GM15510 (cell line): ENCODE measurements around the gene PIP4K2A.

Experiments
- POLR2A ChIP-seq: IDR thresholded peaks from 3 replicates; pipeline ENCODE4 v1.6.1; 2011; ENCODE audit warnings: borderline replicate concordance; ENCODE audit not compliant: insufficient read length; ENCODE audit errors: extremely low read depth

Gene PIP4K2A

GRCh38 chr10:22643775-22644174 lies 70.6 kb downstream of the PIP4K2A start:
- TF ChIP-seq POLR2A: no peak

- TF ChIP-seq POLR2A: no peak
Measured at GRCh38 chr10:22643116-22643515, 71.3 kb downstream of the PIP4K2A start.

- no peak for TF ChIP-seq POLR2A
Measured at GRCh38 chr10:22641743-22642142, 72.6 kb downstream of the PIP4K2A start.

DNA sequence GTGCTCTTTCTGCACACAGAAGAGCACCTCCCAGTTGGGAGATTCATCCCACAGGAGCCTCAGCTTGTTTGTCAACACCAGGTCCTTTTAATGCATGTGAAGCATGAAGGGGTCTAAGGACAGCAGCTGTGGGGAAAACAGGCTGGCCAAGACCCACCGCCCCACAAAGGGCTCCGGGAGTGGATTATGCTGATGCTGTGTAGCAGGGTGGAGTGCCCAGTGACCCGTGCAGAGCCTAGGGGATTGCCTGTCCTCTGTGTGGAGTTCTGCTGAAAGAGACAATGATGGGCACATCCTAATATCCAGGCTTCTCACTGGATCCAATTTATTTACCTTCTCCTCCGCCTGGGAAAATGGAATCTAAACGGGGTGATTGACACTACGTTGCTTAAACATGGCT lies 74.0 kb downstream of the PIP4K2A start:
- no peak for TF ChIP-seq POLR2A

GRCh38 chr10:22638863-22639262 lies 75.5 kb downstream of the PIP4K2A start:
- TF ChIP-seq POLR2A: no peak

GRCh38 chr10:22637491-22637890 lies 76.9 kb downstream of the PIP4K2A start:
- TF ChIP-seq POLR2A: no peak

GRCh38 chr10:22635650-22636049 lies 78.7 kb downstream of the PIP4K2A start:
- no peak for TF ChIP-seq POLR2A

DNA sequence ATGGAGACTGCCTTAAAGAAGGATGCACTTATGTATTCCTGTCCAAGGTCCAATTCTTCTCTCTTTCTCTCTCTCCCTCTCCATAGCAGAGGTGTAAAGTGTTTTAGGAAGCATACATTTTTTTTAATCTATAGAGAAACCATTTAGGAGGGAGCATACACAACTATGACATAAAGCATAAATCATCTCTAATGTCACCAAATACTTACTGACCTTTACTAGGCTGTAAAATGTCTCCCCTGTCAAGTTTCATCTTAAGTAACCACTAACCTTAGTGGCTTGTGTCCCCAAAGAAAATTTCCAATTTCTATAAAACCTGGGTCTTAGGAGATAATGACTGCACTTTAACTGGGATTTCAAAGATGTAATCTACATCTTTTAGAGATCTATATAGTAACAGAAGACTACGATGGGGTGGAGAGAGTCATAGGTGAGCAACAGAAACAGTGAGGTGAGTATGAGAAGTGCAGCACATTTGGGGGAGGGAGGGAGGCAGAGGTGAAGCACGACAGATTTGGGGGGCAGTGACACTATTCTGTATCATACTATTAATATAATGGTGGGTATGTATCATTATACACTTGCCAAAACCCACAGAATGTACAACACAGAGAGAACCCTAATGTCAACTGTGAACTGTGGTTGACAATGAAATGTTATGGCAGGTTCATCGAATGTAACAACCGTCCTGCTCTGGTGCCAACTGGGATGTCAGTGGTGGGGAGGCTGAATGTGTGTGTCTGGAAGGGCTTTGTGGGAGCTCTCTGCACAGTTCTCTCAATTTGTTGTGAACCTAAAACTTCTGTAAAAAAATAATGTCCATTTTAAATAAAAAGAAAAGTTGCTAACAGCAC lies 79.5 kb downstream of the PIP4K2A start:
- no peak for TF ChIP-seq POLR2A

GRCh38 chr10:22634093-22634492 lies 80.3 kb downstream of the PIP4K2A start:
- no peak for TF ChIP-seq POLR2A

GRCh38 chr10:22633528-22633927 lies 80.8 kb downstream of the PIP4K2A start:
- no peak for TF ChIP-seq POLR2A

DNA sequence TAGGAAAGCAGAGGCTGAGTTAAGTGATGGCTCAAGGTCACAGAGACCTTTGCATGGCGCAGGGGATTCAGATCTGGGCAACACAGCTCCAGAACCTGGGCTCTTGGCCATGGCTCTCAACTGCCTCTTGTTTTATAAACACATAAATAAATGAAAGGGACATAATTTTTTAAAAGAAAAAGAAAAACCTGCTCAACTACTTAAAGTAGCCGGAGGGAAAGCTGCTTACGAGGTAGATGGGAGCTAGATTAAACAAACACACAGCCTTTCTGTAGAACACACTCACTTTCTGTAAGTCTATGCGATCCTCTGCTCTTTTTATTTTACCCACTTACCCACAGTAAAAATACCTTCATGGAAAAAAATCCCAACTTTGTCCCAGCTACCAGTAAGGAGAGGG lies 81.3 kb downstream of the PIP4K2A start:
- no peak for TF ChIP-seq POLR2A

DNA sequence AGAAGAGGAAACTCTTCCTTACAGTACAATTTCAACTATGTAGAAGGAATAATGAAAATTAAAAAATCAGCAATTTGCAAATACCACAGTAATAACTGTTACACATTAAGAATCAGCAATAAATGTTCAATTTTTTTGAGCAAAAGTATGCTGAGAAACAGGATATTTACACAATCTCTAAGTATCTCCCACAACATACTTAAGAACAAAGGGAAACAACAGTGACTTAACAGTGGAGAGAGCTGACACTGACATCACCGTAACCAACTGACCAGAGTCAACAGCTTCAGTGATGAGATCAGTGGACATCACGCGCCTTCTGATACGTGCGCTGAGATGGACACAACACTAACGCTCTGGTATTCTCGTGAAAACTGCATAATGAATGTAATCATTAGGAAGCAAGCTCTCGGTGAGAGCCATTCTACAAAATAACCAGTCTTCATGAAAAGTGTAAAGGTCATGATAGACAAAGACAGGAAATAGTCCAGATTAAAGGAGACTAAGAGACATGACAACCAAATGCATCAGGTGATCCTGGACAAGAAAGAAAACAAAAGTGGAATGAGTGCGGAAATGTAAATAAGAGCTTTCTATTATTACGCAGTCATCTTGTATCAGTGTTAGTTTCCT lies 82.6 kb downstream of the PIP4K2A start:
- TF ChIP-seq POLR2A: no peak

- no peak for TF ChIP-seq POLR2A
Measured at GRCh38 chr10:22631185-22631584, 83.2 kb downstream of the PIP4K2A start.

DNA sequence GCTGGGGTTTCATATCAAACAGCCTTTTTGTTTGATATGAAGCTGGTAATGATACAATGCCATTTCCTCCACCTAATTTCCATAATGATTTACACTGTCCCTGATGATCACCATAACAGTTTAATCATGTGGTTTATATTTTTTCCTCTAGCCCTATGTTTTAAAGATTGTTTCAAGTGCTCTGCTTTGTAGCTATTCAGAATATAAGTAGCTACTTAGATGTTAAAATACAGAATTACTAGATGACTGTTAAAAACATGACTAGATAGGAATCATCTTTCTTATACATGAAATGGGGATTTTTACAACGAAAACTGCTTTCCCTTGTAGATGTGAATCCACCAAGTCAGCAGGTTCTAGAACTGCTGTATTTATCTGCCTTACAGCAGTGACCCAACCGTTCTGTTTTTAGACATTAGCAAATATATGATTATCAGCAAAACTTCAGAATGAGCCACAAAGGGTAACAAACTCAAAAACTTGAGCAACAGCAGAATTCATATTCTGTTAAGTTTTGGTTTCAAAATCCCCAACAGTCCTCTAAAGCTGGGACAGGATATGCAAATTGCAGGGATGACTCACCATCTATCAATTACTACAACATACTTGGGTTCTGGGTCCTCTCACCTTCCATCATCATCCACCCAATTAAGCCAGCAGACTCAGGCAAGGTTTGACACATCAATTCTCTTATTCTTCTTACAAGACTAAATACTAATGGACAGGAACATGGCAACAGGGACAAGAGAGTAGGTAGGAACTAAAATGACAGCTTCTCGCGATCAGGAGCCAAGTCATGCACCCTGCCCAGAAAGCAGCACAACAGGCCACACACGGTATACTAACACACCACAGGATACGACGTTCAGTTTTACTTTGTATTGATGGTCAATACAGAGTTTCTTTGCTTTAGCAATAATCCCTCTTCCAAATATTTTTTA lies 83.9 kb downstream of the PIP4K2A start:
- no peak for TF ChIP-seq POLR2A

DNA sequence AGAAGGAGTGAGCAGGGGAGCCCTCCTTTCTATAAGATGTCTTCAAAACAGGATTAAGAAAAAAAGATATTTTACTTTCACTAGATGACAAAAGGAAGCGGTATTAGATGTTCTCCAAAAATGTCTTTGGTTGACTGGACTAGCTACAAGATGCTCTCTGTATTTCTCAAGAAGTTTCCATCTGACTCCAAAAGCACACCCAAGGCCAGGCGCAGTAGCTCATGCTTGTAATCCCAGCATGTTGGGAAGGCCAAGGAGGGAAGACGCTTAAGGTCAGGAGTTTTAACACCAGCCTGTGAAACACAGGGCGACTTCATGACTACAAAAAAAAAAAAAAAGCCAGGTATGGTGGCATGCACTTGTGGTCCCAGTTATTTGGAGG lies 84.5 kb downstream of the PIP4K2A start:
- no peak for TF ChIP-seq POLR2A
